GM12892 (cell line): Measurements from ENCODE around the gene CANT1.

ENCODE experiments used
- DNase-seq: peaks from one replicate; pipeline ENCODE4 v3.0.0; 2011; ENCODE audit not compliant: insufficient read length
- FAIRE-seq: peaks from 2 replicates; lab custom pipeline; 2011; peaks lifted over from hg19 to GRCh38; lab: Jason Lieb, UNC
- POLR2A ChIP-seq: IDR thresholded peaks from 2 replicates; pipeline ENCODE4 v1.6.1; 2011; ENCODE audit warnings: low read depth, low read length, control low read depth
- POLR2AphosphoS5 ChIP-seq: IDR thresholded peaks from 2 replicates; pipeline ENCODE4 v1.6.1; 2011; ENCODE audit warnings: low read depth, low read length, control low read depth
- TAF1 ChIP-seq: IDR thresholded peaks from 2 replicates; pipeline ENCODE4 v1.6.1; 2011; ENCODE audit warnings: low read depth, mild to moderate bottlenecking, control low read depth, low read length, borderline replicate concordance

CANT1 gene

DNA sequence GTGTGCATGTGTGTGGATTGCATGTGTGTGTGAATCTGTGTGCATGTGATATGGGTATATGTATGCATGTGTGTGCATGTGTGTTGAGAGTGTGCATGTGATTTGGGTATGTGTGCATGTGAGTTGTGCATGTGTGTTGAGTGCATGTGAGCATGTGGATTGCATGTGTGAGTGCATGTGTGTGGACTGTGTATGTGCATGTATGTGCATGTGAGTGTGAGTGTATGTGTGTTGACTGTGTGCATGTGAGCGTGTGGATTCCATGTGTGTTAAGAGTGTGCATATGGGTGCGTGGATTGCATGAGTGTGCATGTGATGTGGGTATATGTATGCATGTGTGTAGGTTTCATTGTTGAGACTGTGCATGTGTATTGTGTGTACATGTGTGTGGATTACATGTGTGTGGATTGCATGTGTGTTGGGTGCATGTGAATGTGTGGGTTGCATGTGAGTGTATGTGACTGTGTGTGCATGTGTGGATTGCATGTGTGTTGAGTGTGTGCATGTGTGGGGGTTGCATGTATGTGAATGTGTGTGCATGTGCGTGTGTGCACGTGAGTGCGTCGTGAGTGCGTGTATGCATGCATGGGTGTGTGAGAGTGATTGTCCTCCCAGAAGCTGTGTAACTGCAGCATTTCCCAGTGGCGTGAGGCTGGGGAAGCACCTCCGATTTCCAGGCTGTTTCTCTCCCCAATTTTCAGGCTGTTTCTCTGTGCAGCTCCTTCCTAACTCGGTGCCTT is 33.8 kb upstream of the CANT1 start:
- no peak for TF ChIP-seq POLR2A
- no peak for TF ChIP-seq POLR2AphosphoS5
- TF ChIP-seq TAF1 = no peak
- FAIRE-seq (no peak), DNase-seq (no peak)

GRCh38 chr17:79042421-79043190 is 33.0 kb upstream of the CANT1 start:
- TF ChIP-seq POLR2AphosphoS5 (no peak), TAF1 (no peak), POLR2A (no peak)
- FAIRE-seq = peak; percentile 78
- DNase-seq = peak; percentile 57

GRCh38 chr17:79041723-79042420 is 32.3 kb upstream of the CANT1 start:
- DNase-seq = peak; percentile 4
- FAIRE-seq = no peak
- TF ChIP-seq POLR2AphosphoS5 = no peak
- TF ChIP-seq POLR2A = no peak
- no peak for TF ChIP-seq TAF1

DNA sequence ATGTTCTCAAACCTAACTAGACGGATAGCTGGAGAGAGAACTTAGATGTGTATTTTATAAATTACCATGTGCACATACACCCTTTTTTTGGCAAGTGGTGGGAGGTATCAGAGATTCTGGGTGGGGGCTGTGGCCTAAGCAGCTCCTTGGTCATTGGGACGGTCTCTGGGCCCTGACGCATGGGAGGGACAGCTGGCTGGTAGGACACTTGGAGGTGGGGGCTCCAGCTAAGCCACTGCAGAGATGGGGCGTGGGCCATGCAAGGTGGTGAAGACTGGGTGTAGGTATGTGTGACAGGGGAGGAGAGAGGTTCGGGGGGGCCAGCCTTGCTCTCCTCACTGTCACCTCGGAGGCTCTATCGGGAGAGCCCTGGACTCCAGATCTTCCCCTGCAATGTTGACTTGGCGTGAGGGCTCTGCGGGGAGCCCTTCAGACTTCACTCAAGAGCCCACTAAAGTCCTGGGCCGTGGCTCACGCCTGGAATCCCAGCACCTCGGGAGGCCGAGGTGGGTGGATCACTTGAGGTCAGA is 31.5 kb upstream of the CANT1 start:
- no peak for TF ChIP-seq TAF1
- no peak for TF ChIP-seq POLR2A
- TF ChIP-seq POLR2AphosphoS5 = no peak
- FAIRE-seq (no peak), DNase-seq (peak; percentile 5)

DNA sequence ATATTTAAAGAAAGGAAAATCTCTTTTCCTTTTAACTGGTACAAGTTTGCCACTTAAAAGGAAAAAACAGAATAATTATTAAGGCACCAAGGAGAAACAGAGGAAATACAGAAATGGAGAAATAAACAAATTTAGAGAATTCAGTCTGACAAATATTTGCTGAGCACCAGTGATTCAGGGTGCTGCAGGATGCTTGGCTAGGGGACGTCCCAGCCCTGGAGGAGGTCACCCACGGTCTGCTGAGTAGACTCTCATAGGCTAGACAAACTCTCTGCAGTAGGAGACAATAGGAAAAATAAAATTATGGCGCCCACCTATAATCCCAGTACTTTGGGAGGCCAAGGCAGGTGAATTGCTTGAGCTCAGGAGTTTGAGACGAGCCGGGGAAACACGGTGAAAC is 30.3 kb upstream of the CANT1 start:
- DNase-seq = peak; percentile 5
- FAIRE-seq = no peak

DNA sequence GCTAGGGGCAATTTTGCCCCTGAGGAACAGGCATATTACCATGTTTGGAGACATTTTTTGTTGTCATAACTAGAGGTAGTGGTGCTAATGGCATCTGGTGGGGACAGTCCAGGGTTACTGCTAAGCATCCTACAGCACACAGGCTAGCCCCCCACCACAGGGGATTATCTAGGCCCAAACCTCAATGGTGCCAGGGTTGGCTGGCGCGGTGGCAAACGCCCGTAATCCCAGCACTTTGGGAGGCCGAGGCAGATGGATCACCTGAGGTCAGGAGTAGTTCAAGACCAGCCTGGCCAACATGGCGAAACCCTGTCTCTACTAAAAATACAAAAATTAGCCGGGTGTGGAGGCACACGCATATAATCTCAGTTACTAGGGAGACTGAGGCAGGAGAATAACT is 29.6 kb upstream of the CANT1 start:
- FAIRE-seq (no peak), DNase-seq (no peak)
- TF ChIP-seq POLR2AphosphoS5 (no peak), TAF1 (no peak), POLR2A (no peak)

More for the DNA sequence above, 30.3 kb upstream of the CANT1 start:
- TF ChIP-seq POLR2A = no peak
- TF ChIP-seq TAF1 = no peak
- TF ChIP-seq POLR2AphosphoS5 = no peak

DNA sequence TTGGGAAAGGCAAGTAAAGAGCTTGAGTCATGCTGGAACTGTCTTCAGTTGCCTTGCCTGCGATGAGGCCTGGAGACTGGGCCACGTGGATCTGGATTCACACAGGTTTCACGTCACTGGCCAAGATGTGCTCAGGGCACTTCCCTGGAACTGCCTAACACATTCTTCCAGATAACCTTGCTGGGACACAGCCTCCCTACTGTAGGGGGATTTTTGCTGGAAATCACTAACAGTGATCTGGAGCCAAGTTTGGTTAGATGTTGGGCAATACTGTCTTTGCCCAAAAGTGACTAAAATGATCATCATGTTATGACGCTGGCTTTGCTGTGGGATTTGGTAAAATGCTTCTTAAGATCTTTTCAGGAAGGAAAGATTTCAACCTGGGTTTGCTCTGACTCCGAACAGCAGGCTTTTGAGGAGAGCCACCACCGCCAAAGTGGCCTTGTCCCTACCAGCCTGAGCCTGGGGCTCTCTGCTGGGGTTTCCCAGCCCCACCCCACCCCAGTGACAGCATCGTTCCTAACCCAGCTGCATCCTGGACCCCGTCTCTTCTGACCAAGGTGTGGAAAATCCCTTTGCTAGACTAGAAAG is 29.1 kb upstream of the CANT1 start:
- DNase-seq = peak; percentile 30
- no peak for TF ChIP-seq POLR2AphosphoS5
- TF ChIP-seq POLR2A = no peak
- TF ChIP-seq TAF1 = no peak
- FAIRE-seq = no peak

DNA sequence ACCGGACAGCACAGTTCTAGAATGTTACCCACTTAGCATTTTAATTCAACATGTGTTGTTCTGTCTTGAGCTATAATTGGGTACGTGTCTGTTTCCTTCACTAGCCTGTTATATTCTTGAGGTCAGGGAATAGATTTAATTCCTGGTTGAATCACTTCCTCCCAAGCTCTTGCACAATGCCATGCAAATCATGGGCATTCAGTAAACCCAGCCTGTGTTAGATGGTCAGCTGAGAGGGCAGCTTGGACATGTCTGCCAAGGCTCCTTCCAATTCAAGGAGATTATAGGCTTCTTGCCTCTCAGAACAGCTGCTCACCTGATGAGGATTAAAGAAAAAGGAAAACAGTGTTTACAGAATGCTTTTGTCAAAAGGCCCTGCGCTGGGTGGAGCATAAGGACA is 27.0 kb upstream of the CANT1 start:
- DNase-seq (no peak), FAIRE-seq (no peak)
- TF ChIP-seq TAF1 (no peak), POLR2AphosphoS5 (no peak), POLR2A (no peak)

- DNase-seq (no peak), FAIRE-seq (no peak)
- no peak for TF ChIP-seq POLR2AphosphoS5
- no peak for TF ChIP-seq TAF1
- no peak for TF ChIP-seq POLR2A
Measured at GRCh38 chr17:79036181-79036580, 26.6 kb upstream of the CANT1 start.

- TF ChIP-seq POLR2A = no peak
- no peak for TF ChIP-seq TAF1
- TF ChIP-seq POLR2AphosphoS5 = no peak
- DNase-seq (no peak), FAIRE-seq (no peak)
Measured at GRCh38 chr17:79035686-79036085, 26.1 kb upstream of the CANT1 start.

- FAIRE-seq = no peak
- TF ChIP-seq TAF1 = no peak
- no peak for TF ChIP-seq POLR2A
- no peak for TF ChIP-seq POLR2AphosphoS5
- DNase-seq = no peak
Measured at GRCh38 chr17:79034931-79035485, 25.4 kb upstream of the CANT1 start.
